T-helper 17 cell (primary cell): ENCODE data around the gene EDEM1. TPM values are rescaled to one million over a fixed set of nuclear protein-coding genes. Genes with fewer than 3 reads are reported as not detected.
"Not testable (repeated sequence)": the region's sequence is repeated elsewhere in the genome, so short reads cannot be mapped to it uniquely, and the experiment has no call there.

Experiments used
- ATAC-seq: fragments of 150-1000 bp; cut with Tn5 transposase; 2 replicates; pipeline ENCODE4 v1.10.0; 2021; ENCODE audit warnings: mild to moderate bottlenecking, moderate library complexity
- DNase-seq, 3 donors: peaks; one replicate each; pipeline versions ENCODE4 v3.0.0 to v3.0.0-alpha.2; 2020 to 2021
- H3K9me3 ChIP-seq: one replicate; pipeline ENCODE4 v1.7.0; 2013; ENCODE audit warnings: low read length, mild to moderate bottlenecking; ENCODE audit not compliant: control insufficient read depth, poor library complexity, severe bottlenecking
- H3K27ac Mint-ChIP-seq: one replicate; pipeline ENCODE4 v1.8.0; 2022; ENCODE audit warnings: mild to moderate bottlenecking, moderate library complexity, mixed read lengths
- H3K27me3 Mint-ChIP-seq: one replicate; pipeline ENCODE4 v1.8.0; 2022; ENCODE audit warnings: mixed read lengths
- H3K36me3 Mint-ChIP-seq: one replicate; pipeline ENCODE4 v1.8.0; 2022; ENCODE audit warnings: low read depth, mixed read lengths
- H3K4me1 Mint-ChIP-seq: one replicate; pipeline ENCODE4 v1.8.0; 2022; ENCODE audit warnings: mild to moderate bottlenecking, mixed read lengths
- H3K4me3 Mint-ChIP-seq: one replicate; pipeline ENCODE4 v1.8.0; 2022; ENCODE audit warnings: mild to moderate bottlenecking, moderate library complexity, mixed read lengths
- total RNA-seq, 4 donors: library from RNA in 2 of 4; stranded (reverse) in 2 of 4; gene quantifications; one replicate each; pipeline ENCODE4 v1.2.3 and lab custom pipeline; 2022 to 2026

The EDEM1 gene
- total RNA-seq, 2 donors from 2014 or later: 109 to 111 TPM

GRCh38 chr3:5160321-5160720 lies 27.2 kb upstream of the EDEM1 start:
- Mint-ChIP-seq H3K4me1 (peaks cover 47% of the 10 kb centered on the region), H3K27ac (peak overlapping the region; percentile 81), H3K4me3 (peak overlapping the region; percentile 12)

GRCh38 chr3:5160940-5161858 lies 26.3 kb upstream of the EDEM1 start:
- Mint-ChIP-seq H3K4me3 (no peak overlapping the region), H3K36me3 (no peaks in the 10 kb centered on the region), H3K4me1 (peaks cover 44% of the 10 kb centered on the region), H3K27ac (peak overlapping the region; percentile 81), H3K27me3 (no peaks in the 10 kb centered on the region)
- no peaks in the 10 kb centered on the region for H3K9me3 ChIP-seq
- no peak for ATAC-seq
- DNase-seq: no peak

More at GRCh38 chr3:5160321-5160720, 27.2 kb upstream of the EDEM1 start:
- Mint-ChIP-seq H3K27me3 (no peaks in the 10 kb centered on the region), H3K36me3 (no peaks in the 10 kb centered on the region)
- H3K9me3 ChIP-seq: no peaks in the 10 kb centered on the region
- DNase-seq (no peak), ATAC-seq (no peak)

- H3K27ac Mint-ChIP-seq: peak overlapping the region; percentile 81
- H3K4me3 Mint-ChIP-seq: no peak overlapping the region
These were observed 25.4 kb upstream of the EDEM1 start for GRCh38 chr3:5162102-5162501.

GRCh38 chr3:5165698-5166097 lies 21.8 kb upstream of the EDEM1 start:
- Mint-ChIP-seq H3K4me1 (peaks cover 42% of the 10 kb centered on the region), H3K27me3 (no peaks in the 10 kb centered on the region), H3K36me3 (no peaks in the 10 kb centered on the region), H3K27ac (no peak overlapping the region), H3K4me3 (no peak overlapping the region)
- DNase-seq (no peak), ATAC-seq (no peak)
- H3K9me3 ChIP-seq: no peaks in the 10 kb centered on the region

More at GRCh38 chr3:5162102-5162501, 25.4 kb upstream of the EDEM1 start:
- no peak for ATAC-seq
- DNase-seq: no peak
- peaks cover 43% of the 10 kb centered on the region for H3K4me1 Mint-ChIP-seq
- no peaks in the 10 kb centered on the region for H3K9me3 ChIP-seq
- no peaks in the 10 kb centered on the region for H3K27me3 Mint-ChIP-seq
- H3K36me3 Mint-ChIP-seq: no peaks in the 10 kb centered on the region

- Mint-ChIP-seq H3K4me1 (peaks cover 32% of the 10 kb centered on the region), H3K36me3 (no peaks in the 10 kb centered on the region), H3K27me3 (no peaks in the 10 kb centered on the region), H3K27ac (no peak overlapping the region), H3K4me3 (no peak overlapping the region)
- ATAC-seq (no peak), DNase-seq (no peak)
- no peaks in the 10 kb centered on the region for H3K9me3 ChIP-seq
These were observed 20.7 kb upstream of the EDEM1 start for GRCh38 chr3:5166846-5167245.

- Mint-ChIP-seq H3K4me1 (peaks cover 30% of the 10 kb centered on the region), H3K27me3 (no peaks in the 10 kb centered on the region), H3K27ac (peak overlapping the region; percentile 29), H3K4me3 (no peak overlapping the region), H3K36me3 (peaks cover 4% of the 10 kb centered on the region)
- H3K9me3 ChIP-seq: no peaks in the 10 kb centered on the region
- DNase-seq (no peak), ATAC-seq (no peak)
These were observed 19.4 kb upstream of the EDEM1 start for GRCh38 chr3:5168110-5168509.

GRCh38 chr3:5169807-5170206 lies 17.7 kb upstream of the EDEM1 start:
- no peak overlapping the region for H3K4me3 Mint-ChIP-seq
- H3K36me3 Mint-ChIP-seq: peaks cover 4% of the 10 kb centered on the region
- DNase-seq (no peak), ATAC-seq (no peak)
- no peaks in the 10 kb centered on the region for H3K9me3 ChIP-seq
- peaks cover 23% of the 10 kb centered on the region for H3K4me1 Mint-ChIP-seq
- no peaks in the 10 kb centered on the region for H3K27me3 Mint-ChIP-seq
- H3K27ac Mint-ChIP-seq: peak overlapping the region; percentile 62

- H3K4me1 Mint-ChIP-seq: peaks cover 17% of the 10 kb centered on the region
- H3K36me3 Mint-ChIP-seq: peaks cover 7% of the 10 kb centered on the region
- H3K27me3 Mint-ChIP-seq: no peaks in the 10 kb centered on the region
These were observed 16.5 kb upstream of the EDEM1 start for GRCh38 chr3:5170975-5171374.

GRCh38 chr3:5172018-5172417 lies 15.5 kb upstream of the EDEM1 start:
- Mint-ChIP-seq H3K27ac (no peak overlapping the region), H3K36me3 (peaks cover 7% of the 10 kb centered on the region), H3K27me3 (no peaks in the 10 kb centered on the region), H3K4me3 (no peak overlapping the region), H3K4me1 (peaks cover 13% of the 10 kb centered on the region)
- no peak for DNase-seq
- no peak for ATAC-seq
- H3K9me3 ChIP-seq: no peaks in the 10 kb centered on the region

More at GRCh38 chr3:5170975-5171374, 16.5 kb upstream of the EDEM1 start:
- ATAC-seq (no peak), DNase-seq (no peak)
- Mint-ChIP-seq H3K27ac (peak overlapping the region; percentile 16), H3K4me3 (no peak overlapping the region)
- H3K9me3 ChIP-seq: no peaks in the 10 kb centered on the region

GRCh38 chr3:5179036-5179435 lies 8.5 kb upstream of the EDEM1 start:
- not testable (repeated sequence) for H3K4me3 Mint-ChIP-seq, H3K36me3 Mint-ChIP-seq, H3K9me3 ChIP-seq, H3K27me3 Mint-ChIP-seq, DNase-seq, ATAC-seq
- peaks cover 12% of the 10 kb centered on the region for H3K4me1 Mint-ChIP-seq
- H3K27ac Mint-ChIP-seq: peak overlapping the region; percentile 49

GRCh38 chr3:5181469-5182141 lies 5.9 kb upstream of the EDEM1 start:
- ATAC-seq (peak; percentile 85), DNase-seq (no peak)
- H3K27ac Mint-ChIP-seq: peak overlapping the region; percentile 60
- no peaks in the 10 kb centered on the region for H3K9me3 ChIP-seq
- H3K4me1 Mint-ChIP-seq: peaks cover 18% of the 10 kb centered on the region
- no peak overlapping the region for H3K4me3 Mint-ChIP-seq
- H3K36me3 Mint-ChIP-seq: peaks cover 3% of the 10 kb centered on the region
- no peaks in the 10 kb centered on the region for H3K27me3 Mint-ChIP-seq

- not testable (repeated sequence) for DNase-seq, H3K9me3 ChIP-seq, H3K4me3 Mint-ChIP-seq, H3K36me3 Mint-ChIP-seq, ATAC-seq, H3K27ac Mint-ChIP-seq, H3K27me3 Mint-ChIP-seq
- H3K4me1 Mint-ChIP-seq: peaks cover 21% of the 10 kb centered on the region
These were observed 3.8 kb upstream of the EDEM1 start for GRCh38 chr3:5183714-5184113.

GRCh38 chr3:5184499-5184898 lies 3.0 kb upstream of the EDEM1 start:
- H3K27ac Mint-ChIP-seq: no peak overlapping the region
- no peak overlapping the region for H3K4me3 Mint-ChIP-seq
- no peaks in the 10 kb centered on the region for H3K27me3 Mint-ChIP-seq
- ATAC-seq (no peak), DNase-seq (no peak)
- H3K4me1 Mint-ChIP-seq: peaks cover 25% of the 10 kb centered on the region
- no peaks in the 10 kb centered on the region for H3K9me3 ChIP-seq
- peaks cover 3% of the 10 kb centered on the region for H3K36me3 Mint-ChIP-seq
